Measurements from ENCODE around the gene UBE2QL1.

DNA sequence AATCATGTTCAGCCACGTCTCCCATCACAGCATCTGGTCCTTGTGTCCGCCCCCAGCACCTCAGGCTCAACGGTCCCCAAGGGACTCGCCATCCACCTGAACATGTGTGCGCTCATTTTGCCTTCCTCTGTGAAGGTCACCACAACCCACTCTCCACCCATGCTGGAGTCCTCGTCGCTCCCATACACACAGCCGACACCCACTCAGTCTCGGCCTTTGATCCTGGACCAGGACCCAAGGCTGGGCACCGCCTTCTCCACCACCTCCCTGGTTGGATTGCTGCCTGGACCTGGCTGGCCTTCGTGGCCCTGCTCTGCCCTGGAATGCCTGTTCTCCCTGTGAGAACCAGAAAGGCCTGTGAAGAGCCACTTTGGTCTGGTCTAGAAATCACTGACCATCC is 60.3 kb downstream of the UBE2QL1 start:
- TF ChIP-seq SNAI2 (CRISPR knock-in tag; IDR thresholded peaks at IDR 0.05): no peak
- no peak for TF ChIP-seq CSDC2 (CRISPR knock-in tag; IDR thresholded peaks at IDR 0.05)
- no peak for TF ChIP-seq BACH2 (CRISPR knock-in tag; IDR thresholded peaks at IDR 0.05; ENCODE audit: borderline replicate concordance)
- no peak for TF ChIP-seq ZFP30 (CRISPR knock-in tag; IDR thresholded peaks at IDR 0.05)
- no peak for TF ChIP-seq GLIS3 (CRISPR knock-in tag; IDR thresholded peaks at IDR 0.05)
- TF ChIP-seq, protein P1, sequence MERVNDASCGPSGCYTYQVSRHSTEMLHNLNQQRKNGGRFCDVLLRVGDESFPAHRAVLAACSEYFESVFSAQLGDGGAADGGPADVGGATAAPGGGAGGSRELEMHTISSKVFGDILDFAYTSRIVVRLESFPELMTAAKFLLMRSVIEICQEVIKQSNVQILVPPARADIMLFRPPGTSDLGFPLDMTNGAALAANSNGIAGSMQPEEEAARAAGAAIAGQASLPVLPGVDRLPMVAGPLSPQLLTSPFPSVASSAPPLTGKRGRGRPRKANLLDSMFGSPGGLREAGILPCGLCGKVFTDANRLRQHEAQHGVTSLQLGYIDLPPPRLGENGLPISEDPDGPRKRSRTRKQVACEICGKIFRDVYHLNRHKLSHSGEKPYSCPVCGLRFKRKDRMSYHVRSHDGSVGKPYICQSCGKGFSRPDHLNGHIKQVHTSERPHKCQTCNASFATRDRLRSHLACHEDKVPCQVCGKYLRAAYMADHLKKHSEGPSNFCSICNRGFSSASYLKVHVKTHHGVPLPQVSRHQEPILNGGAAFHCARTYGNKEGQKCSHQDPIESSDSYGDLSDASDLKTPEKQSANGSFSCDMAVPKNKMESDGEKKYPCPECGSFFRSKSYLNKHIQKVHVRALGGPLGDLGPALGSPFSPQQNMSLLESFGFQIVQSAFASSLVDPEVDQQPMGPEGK (CRISPR knock-in tag; IDR thresholded peaks at IDR 0.05; ENCODE audit: borderline replicate concordance): no peak
- TF ChIP-seq ZNF70 (CRISPR knock-in tag; IDR thresholded peaks at IDR 0.05): no peak
- TF ChIP-seq, protein P2, sequence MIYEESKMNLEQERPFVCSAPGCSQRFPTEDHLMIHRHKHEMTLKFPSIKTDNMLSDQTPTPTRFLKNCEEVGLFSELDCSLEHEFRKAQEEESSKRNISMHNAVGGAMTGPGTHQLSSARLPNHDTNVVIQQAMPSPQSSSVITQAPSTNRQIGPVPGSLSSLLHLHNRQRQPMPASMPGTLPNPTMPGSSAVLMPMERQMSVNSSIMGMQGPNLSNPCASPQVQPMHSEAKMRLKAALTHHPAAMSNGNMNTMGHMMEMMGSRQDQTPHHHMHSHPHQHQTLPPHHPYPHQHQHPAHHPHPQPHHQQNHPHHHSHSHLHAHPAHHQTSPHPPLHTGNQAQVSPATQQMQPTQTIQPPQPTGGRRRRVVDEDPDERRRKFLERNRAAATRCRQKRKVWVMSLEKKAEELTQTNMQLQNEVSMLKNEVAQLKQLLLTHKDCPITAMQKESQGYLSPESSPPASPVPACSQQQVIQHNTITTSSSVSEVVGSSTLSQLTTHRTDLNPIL (CRISPR knock-in tag; IDR thresholded peaks at IDR 0.05; ENCODE audit: low read depth): no peak
- no peak for TF ChIP-seq RARB (CRISPR knock-in tag; IDR thresholded peaks at IDR 0.05)
- TF ChIP-seq, protein P3, sequence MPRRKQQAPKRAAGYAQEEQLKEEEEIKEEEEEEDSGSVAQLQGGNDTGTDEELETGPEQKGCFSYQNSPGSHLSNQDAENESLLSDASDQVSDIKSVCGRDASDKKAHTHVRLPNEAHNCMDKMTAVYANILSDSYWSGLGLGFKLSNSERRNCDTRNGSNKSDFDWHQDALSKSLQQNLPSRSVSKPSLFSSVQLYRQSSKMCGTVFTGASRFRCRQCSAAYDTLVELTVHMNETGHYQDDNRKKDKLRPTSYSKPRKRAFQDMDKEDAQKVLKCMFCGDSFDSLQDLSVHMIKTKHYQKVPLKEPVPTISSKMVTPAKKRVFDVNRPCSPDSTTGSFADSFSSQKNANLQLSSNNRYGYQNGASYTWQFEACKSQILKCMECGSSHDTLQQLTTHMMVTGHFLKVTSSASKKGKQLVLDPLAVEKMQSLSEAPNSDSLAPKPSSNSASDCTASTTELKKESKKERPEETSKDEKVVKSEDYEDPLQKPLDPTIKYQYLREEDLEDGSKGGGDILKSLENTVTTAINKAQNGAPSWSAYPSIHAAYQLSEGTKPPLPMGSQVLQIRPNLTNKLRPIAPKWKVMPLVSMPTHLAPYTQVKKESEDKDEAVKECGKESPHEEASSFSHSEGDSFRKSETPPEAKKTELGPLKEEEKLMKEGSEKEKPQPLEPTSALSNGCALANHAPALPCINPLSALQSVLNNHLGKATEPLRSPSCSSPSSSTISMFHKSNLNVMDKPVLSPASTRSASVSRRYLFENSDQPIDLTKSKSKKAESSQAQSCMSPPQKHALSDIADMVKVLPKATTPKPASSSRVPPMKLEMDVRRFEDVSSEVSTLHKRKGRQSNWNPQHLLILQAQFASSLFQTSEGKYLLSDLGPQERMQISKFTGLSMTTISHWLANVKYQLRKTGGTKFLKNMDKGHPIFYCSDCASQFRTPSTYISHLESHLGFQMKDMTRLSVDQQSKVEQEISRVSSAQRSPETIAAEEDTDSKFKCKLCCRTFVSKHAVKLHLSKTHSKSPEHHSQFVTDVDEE (CRISPR knock-in tag; IDR thresholded peaks at IDR 0.05): no peak
- no peak for TF ChIP-seq ZC3H10 (CRISPR knock-in tag; IDR thresholded peaks at IDR 0.05)
- TF ChIP-seq ZNF8 (CRISPR knock-in tag; IDR thresholded peaks at IDR 0.05): no peak
